Stimulated activated CD8-positive, alpha-beta memory T cell treated with anti-CD3 and anti-CD28 coated beads, Interleukin-12 subunit alpha, Interleukin-12 subunit beta, amount 100 ng/mL, for 4 hours (primary cell): Measurements from ENCODE around the gene RNF26.

Experiments
- DNase-seq: peaks from one replicate; pipeline ENCODE4 v3.0.0-alpha.2; 2020; ENCODE audit warnings: low read depth

RNF26 gene

DNA sequence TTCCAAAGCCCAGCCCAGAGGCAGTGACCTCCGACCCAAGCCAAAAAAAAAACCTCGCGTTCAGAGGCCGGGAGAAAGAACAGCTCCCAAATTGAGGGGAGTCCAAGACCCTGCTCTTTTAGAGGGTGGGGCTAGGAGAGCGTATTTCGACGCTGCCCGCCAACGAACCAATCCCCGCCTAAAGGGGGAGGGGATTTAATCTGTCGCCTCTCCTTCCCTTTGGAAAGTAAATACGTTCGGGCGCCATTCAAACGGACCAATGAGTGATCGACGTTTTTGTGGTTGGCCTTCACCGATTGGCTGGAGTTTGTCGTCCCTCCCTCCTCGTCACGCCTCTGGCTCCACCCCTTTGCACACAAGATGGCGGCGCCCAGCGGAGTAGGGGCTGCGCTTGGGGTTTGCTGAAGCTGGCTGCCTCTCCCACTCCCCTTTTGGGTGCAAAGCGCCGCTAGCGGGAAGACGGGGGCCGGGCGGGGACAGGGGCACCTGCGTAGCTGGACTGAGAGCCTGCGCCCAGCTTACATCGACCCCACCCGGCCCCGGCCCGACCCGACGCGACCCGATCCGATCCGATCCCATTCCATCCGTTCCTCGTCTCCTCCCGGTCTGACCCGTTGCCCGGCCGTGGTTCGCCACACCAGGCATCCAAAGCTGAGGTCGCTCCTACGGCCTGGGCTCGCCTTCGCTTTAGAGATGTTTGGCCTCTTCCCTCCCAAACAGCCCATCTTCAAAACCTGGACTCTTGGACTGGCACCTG, at the start of gene RNF26:
Gene RNF26, plus strand, starts transcription at position 354 of the 757 bp plus-strand sequence. CDS start 596 bp downstream, outside the sequence.
- peak; percentile 81 for DNase-seq

GRCh38 chr11:119285431-119285830, 48.9 kb upstream of the RNF26 start:
- no peak for DNase-seq

- DNase-seq: no peak
Measured at GRCh38 chr11:119288219-119288618, 46.1 kb upstream of the RNF26 start.

DNA sequence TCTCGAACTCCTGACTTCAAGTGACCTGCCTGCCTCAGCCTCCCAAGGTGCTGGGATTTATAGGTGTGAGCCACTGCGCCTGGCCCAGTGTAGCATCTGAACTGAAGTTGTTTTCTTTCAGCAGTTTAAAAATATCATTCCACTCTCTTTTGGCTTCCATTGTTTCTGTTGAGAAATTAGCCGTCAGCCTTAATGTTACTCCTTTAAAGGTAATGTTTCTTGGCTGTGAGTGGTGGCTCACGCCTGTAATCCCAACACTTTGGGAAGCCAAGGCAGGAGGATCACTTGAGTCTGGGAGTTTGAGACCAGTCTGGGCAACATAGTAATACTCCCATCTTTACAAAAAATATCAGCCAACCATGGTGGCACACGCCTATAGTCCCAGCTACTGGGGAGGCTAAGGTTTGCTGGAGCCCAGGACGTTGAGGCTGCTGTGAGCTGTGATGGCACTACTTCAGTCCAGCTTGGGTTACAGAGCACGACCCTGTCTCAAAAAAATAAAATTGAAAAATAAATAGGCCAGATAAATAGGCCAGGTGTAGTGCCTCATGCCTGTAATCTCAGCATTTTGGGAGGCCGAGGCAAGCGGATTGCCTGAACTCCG, 43.3 kb upstream of the RNF26 start:
- no peak for DNase-seq

DNA sequence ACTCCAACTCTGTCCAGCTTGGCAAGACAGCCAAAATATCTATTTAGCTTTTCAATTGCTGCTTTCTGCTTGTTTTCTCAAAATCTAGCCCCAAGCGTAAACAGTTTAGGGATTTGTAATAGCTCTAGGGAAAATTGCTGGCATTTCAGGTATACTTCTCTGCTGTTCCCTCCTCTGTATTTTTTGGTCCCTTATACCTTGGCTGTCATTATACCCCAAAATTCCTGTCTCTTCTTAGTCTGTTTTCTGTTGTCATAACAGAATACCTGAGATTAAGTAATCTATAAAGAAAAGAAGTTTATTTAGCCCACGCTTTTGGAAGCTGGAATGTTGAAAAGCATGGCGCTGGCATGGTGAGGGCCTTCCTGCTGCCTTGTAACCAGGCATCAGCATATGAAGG, 40.9 kb upstream of the RNF26 start:
- no peak for DNase-seq

DNA sequence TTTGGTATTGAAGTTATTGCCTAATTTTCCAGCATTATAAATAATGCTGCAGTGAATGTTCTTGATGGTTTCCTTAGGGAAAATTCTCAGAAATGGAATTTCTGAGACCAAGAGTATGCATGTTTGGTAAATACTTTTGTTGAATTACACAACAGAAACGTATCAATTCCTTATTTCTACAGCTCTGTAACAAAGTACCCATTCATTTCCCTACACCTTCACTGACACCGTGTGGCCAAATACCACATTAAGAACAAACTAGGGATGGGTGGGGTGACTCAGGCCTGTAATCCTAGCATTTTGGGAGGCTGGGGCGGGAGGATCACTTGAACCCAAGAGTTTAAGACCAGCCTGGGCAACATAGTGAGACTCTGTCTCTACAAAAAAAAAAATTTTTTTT, 39.1 kb upstream of the RNF26 start:
- DNase-seq: no peak

GRCh38 chr11:119297938-119298337, 36.4 kb upstream of the RNF26 start:
- no peak for DNase-seq

DNA sequence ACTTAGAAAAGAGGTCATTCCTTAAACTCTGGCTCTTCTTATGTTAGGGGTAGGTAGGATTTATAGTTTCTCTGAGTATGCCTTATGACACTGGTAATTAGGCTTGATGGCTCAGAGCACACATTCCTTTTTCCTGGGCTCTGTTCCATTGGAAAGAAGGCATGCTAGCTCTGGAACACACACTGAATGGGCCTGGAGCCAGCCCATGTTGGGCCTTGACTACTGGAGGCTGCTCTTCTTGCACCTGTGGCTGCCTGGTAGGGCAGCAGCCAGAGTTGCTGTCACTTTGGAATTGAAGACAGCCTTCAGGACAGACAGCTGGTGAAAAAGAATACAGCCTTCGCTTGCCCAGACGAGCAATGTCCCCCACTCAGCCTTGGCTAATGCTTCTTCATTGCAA, 35.6 kb upstream of the RNF26 start:
- DNase-seq: no peak

- DNase-seq: no peak
Measured at GRCh38 chr11:119299416-119299815, 34.9 kb upstream of the RNF26 start.

- DNase-seq: no peak
Measured at GRCh38 chr11:119300198-119300964, 33.9 kb upstream of the RNF26 start.

GRCh38 chr11:119303227-119303718, 31.1 kb upstream of the RNF26 start:
- no peak for DNase-seq

- no peak for DNase-seq
Measured at GRCh38 chr11:119305556-119306372, 28.6 kb upstream of the RNF26 start.

DNA sequence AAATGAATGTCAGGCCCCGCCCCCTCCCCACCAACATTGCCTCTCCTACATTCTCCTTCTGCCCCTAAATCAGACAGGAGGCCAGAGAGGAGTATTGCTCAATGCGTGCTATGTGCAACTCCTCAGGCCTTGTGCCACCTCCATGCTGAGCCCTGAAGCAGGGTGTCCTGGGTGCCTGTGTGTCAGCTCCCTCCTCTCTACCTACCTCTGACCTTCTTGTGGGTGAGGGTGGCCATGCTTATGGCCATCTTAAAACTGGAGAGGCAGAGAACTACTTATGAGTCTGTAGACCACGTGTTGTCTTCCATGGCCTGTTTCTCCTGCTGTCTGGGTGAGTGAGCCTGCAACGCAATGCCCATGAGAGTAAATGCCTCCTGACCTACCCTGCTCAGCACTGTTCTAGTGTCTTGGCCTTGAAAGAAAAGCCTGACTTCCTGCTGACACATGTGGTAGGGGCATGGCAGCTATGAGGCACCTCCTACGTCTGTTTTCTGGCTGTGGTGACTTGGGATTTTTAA, 27.9 kb upstream of the RNF26 start:
- no peak for DNase-seq

- DNase-seq: no peak
Measured at GRCh38 chr11:119307219-119307618, 27.1 kb upstream of the RNF26 start.

- DNase-seq: no peak
Measured at GRCh38 chr11:119307974-119308373, 26.4 kb upstream of the RNF26 start.

DNA sequence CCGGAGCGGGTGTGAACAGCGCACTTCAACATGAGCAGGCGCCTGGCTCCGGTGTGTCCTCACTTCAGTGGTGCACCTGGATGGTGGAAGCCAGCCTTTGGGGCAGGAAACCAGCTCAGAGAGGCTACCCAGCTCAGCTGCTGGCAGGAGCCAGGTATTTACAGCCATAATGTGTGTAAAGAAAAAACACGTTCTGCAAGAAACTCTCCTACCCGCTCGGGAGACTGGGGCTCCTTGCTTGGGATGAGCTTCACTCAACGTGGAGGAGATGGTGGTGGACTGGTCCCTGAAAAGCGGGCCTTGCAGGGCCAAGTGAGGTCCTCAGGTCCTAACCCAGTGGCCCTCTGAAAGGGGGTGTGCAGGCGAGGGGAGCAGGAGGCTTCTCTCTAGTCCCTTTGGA, 24.9 kb upstream of the RNF26 start:
- no peak for DNase-seq

DNA sequence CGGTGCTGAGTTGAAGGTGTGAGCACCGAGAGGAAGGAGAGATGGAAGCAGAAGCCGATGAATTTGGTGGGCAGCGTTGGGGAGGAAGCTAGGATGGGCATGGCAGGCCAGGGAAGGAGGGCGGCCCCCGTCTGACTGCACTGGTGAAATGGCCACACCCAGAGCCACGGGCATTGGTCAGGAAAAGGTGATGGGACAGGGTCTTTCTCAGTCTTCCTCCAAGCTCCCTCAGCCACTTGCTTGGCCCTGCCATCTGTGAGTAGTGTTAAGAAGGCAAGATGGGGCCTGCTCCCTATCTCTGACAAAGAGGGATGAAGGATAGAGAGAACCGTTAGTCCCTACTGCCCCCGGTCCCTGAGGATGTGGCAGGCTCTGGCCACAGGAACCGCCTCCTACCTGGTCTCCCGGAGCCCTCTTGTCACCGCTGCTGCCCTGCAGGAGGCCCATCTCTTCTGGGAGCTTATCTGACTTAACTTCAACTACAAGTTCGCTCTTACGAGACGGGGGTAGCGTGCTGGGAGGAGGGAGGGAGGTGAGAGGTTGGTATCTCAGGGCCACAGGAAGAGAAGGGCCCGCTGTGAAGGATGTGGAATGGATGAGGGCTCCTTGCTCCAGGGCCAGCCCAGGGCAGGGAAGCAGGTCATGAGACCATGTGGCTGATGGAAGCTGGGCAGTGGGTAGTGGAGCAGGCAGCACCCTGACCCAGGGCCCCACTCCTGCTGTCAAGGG, 24.2 kb upstream of the RNF26 start:
- no peak for DNase-seq

DNA sequence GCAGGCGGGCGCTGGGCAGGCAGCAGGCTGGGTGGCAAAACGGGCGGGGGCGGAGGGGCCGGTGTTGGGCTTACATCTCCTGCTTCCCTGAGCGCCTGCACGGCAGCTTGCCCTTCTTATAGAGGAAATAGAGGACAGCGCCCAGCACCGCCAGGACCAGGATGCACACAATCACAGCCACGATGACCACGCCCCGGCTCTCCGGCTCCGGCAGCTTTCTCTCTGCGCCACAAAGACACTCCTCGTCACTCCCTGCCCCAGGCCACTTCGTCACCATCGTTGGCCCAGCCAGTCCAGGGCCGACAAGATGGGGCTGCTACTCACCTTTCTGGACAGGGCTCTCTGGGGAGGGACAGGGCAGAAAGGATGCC, 23.7 kb upstream of the RNF26 start:
- no peak for DNase-seq

DNA sequence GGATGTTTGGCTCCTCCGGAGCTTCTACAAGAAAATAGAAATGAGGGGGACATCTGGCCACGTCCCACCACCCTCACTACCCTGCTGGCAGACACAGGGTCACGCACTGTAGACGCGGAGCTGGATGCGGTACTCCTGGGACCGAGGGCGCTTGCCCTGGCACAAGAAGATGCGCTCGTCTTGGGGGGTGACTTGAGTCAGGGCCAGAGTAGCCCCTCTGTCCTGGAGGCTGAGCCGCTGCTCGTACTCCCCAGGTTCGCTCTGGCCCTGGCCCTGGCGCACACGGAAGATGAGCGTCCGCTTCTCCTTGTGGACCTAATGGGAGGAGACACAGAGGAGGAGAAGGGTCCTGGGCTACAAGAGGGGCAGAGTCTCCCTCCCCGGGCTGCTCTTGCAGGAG, 19.6 kb upstream of the RNF26 start:
- DNase-seq: no peak

GRCh38 chr11:119315131-119316015, 19.0 kb upstream of the RNF26 start:
- DNase-seq: no peak
